ENCODE data around the gene PGLYRP3. TPM values are rescaled to one million over a fixed set of nuclear protein-coding genes. Genes with fewer than 3 reads are reported as not detected.

The PGLYRP3 gene
- total RNA-seq, 4 donors from 2014 or later = 34.2 to 72.1 (median 55.3) TPM

DNA sequence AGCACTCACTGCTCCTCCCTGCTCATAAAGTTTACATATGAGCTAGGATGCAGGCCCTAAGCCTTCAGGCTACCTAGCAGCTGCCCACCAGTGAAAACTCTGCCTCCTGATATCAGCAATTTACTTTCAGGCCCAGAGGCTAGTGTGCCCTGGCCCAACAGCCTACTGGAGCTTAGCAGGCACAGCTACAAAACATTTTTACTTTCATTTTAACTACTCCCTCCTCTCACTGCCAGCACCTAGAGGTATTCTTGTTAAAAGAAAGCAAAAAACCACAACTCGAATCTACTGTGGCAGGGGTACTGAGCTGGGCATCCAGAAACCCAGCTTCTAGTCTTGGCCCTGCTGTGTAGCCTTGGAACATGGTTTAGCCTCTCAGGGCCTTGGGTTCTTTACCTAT is 59.1 kb downstream of the PGLYRP3 start:
- Histone ChIP-seq H3K4me3 (no peak overlapping the region), H3K36me3 (no peaks in the 10 kb centered on the region), H3K4me1 (no peaks in the 10 kb centered on the region), H3K27ac (no peak overlapping the region), H3K27me3 (no peaks in the 10 kb centered on the region), H3K9me3 (no peaks in the 10 kb centered on the region)
- no peak for DNase-seq (ENCODE audit: low spot score in 2 of 2)
- TF ChIP-seq EP300 (IDR thresholded peaks at IDR 0.05) = no peak
- no peak for TF ChIP-seq CTCF (IDR thresholded peaks at IDR 0.05)
- no peak for TF ChIP-seq POLR2AphosphoS5 (IDR thresholded peaks at IDR 0.05)
- TF ChIP-seq POLR2A (IDR thresholded peaks at IDR 0.05) = no peak
- WGBS = 40% methylated on average over 1 of the region's 1 CpG

DNA sequence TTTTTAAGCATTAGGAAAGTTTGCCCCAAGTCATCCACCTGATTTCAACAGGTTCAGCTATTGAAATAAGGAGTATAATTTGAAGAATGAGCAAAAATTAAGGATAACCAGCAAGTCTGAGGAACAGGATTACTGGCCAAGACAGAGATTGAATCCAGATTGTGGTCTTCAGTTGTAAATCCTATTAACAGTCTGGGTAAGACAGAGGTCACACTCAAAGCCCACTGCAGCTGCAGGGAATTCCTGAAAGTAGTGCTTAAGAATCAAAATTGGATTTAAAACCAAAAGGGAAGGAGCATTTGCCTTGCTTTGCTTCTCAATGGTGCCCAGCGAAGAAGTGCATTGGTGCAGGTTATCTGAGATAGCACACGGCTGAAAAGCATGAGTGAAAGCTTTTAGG is 59.7 kb downstream of the PGLYRP3 start:
- Histone ChIP-seq H3K27me3 (no peaks in the 10 kb centered on the region), H3K4me1 (no peaks in the 10 kb centered on the region), H3K36me3 (no peaks in the 10 kb centered on the region), H3K27ac (no peak overlapping the region), H3K4me3 (no peak overlapping the region), H3K9me3 (no peaks in the 10 kb centered on the region)
- no peak for DNase-seq (ENCODE audit: low spot score in 2 of 2)
- TF ChIP-seq CTCF (IDR thresholded peaks at IDR 0.05) (no peak), POLR2A (IDR thresholded peaks at IDR 0.05) (no peak), EP300 (IDR thresholded peaks at IDR 0.05) (no peak), POLR2AphosphoS5 (IDR thresholded peaks at IDR 0.05) (no peak)
- 90% methylated on average over 2 of the region's 2 CpGs for WGBS

GRCh38 chr1:153251988-153252387 is 60.8 kb downstream of the PGLYRP3 start:
- Histone ChIP-seq H3K4me1 (no peaks in the 10 kb centered on the region), H3K4me3 (no peak overlapping the region), H3K36me3 (no peaks in the 10 kb centered on the region), H3K9me3 (no peaks in the 10 kb centered on the region), H3K27me3 (no peaks in the 10 kb centered on the region), H3K27ac (no peak overlapping the region)
- 81% methylated on average over 4 of the region's 4 CpGs for WGBS
- DNase-seq (ENCODE audit: low spot score in 2 of 2) = no peak
- TF ChIP-seq POLR2A (IDR thresholded peaks at IDR 0.05) = no peak
- no peak for TF ChIP-seq POLR2AphosphoS5 (IDR thresholded peaks at IDR 0.05)
- TF ChIP-seq CTCF (IDR thresholded peaks at IDR 0.05) = no peak
- no peak for TF ChIP-seq EP300 (IDR thresholded peaks at IDR 0.05)

DNA sequence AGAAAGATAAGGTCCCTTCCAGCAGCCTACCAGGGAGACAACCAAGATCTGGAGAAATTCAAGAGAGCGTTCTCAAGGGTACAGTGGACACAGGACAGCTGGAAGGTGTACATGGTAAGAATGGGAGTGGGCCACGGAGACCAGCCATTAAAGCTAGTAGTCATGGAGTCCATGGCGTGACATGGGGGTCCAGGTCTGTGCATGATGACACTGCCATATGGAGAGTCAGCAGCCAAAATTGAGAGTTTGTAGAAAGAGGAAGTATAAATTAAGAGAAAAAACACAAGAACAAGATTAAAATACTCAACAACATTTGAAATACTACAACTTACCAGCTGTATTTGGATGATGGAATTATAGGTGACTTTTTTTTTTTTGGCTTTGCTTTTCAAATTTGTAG is 61.2 kb downstream of the PGLYRP3 start:
- no peaks in the 10 kb centered on the region for H3K4me1 ChIP-seq
- TF ChIP-seq POLR2AphosphoS5 (IDR thresholded peaks at IDR 0.05) = no peak
- no peak for TF ChIP-seq POLR2A (IDR thresholded peaks at IDR 0.05)
- no peak for TF ChIP-seq CTCF (IDR thresholded peaks at IDR 0.05)
- TF ChIP-seq EP300 (IDR thresholded peaks at IDR 0.05) = no peak
- no peaks in the 10 kb centered on the region for H3K27me3 ChIP-seq
- no peak overlapping the region for H3K27ac ChIP-seq
- no peak overlapping the region for H3K4me3 ChIP-seq
- no peak for DNase-seq (ENCODE audit: low spot score in 2 of 2)
- no peaks in the 10 kb centered on the region for H3K36me3 ChIP-seq
- no peaks in the 10 kb centered on the region for H3K9me3 ChIP-seq
- 88% methylated on average over 3 of the region's 3 CpGs for WGBS

- Histone ChIP-seq H3K9me3 (no peaks in the 10 kb centered on the region), H3K27ac (no peak overlapping the region), H3K36me3 (no peaks in the 10 kb centered on the region), H3K4me1 (no peaks in the 10 kb centered on the region), H3K27me3 (no peaks in the 10 kb centered on the region), H3K4me3 (no peak overlapping the region)
- WGBS = 90% methylated on average over 2 of the region's 2 CpGs
- no peak for DNase-seq (ENCODE audit: low spot score in 2 of 2)
- TF ChIP-seq POLR2AphosphoS5 (IDR thresholded peaks at IDR 0.05) = no peak
- no peak for TF ChIP-seq CTCF (IDR thresholded peaks at IDR 0.05)
- no peak for TF ChIP-seq POLR2A (IDR thresholded peaks at IDR 0.05)
- no peak for TF ChIP-seq EP300 (IDR thresholded peaks at IDR 0.05)
Observed at GRCh38 chr1:153251087-153251486, 61.7 kb downstream of the PGLYRP3 start.
